Measurements from ENCODE around the gene MRPS9.

DNA sequence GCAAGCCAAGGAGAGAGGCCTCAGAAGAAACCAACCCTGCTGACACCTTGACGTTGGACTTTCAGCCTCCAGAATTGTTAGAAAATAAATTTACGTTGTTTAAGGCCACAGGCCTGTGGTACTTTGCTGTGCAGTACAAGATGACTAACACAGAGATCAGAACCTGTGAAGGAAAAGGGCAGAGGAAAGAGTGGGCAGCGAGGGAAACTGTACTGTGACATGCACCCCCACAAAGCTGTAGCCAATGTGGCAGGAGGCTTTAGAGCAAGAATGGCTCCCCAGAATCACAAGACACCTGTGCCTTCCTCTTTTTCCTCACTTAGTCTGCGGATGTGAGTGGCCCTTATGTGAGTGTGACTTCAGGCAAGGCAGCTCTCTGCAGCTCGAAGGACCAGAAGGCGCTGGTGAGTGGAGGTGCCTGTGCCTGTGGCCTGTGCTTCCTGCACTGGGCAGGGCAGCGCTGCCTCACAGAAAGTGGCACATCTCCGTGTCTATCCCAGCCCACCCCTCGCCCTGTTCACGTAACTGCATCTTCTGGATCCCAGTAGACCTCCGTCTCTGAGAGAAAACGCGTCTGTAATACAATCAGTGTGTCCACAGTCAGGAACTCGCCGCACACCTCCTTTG is 89.5 kb downstream of the MRPS9 start:
- TF ChIP-seq EZH2 (IDR thresholded peaks at IDR 0.05) (no peak), SP1 (IDR thresholded peaks at IDR 0.05; ENCODE audit: low read depth) (no peak), POLR2A (IDR thresholded peaks at IDR 0.05; ENCODE audit: borderline replicate concordance, extremely low read depth, insufficient read depth, insufficient read length) (no peak), EZH2phosphoT487 (IDR thresholded peaks at IDR 0.05; ENCODE audit: borderline replicate concordance) (no peak), CBX3 (IDR thresholded peaks at IDR 0.05; ENCODE audit: low read depth) (no peak), EGR1 (IDR thresholded peaks at IDR 0.05; ENCODE audit: low read depth) (no peak)
- TF ChIP-seq, protein P1, sequence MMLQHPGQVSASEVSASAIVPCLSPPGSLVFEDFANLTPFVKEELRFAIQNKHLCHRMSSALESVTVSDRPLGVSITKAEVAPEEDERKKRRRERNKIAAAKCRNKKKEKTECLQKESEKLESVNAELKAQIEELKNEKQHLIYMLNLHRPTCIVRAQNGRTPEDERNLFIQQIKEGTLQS (IDR thresholded peaks at IDR 0.05) = no peak
- TF ChIP-seq, protein P2, sequence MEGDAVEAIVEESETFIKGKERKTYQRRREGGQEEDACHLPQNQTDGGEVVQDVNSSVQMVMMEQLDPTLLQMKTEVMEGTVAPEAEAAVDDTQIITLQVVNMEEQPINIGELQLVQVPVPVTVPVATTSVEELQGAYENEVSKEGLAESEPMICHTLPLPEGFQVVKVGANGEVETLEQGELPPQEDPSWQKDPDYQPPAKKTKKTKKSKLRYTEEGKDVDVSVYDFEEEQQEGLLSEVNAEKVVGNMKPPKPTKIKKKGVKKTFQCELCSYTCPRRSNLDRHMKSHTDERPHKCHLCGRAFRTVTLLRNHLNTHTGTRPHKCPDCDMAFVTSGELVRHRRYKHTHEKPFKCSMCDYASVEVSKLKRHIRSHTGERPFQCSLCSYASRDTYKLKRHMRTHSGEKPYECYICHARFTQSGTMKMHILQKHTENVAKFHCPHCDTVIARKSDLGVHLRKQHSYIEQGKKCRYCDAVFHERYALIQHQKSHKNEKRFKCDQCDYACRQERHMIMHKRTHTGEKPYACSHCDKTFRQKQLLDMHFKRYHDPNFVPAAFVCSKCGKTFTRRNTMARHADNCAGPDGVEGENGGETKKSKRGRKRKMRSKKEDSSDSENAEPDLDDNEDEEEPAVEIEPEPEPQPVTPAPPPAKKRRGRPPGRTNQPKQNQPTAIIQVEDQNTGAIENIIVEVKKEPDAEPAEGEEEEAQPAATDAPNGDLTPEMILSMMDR (IDR thresholded peaks at IDR 0.05 in 2 of 3, conservative IDR thresholded peaks at IDR 0.05 in 1 of 3; ENCODE audit: borderline replicate concordance in 1 of 3, insufficient read depth in 1 of 3, low read depth in 2 of 3, low read length in 2 of 3) = no peak
- TF ChIP-seq, protein P3, sequence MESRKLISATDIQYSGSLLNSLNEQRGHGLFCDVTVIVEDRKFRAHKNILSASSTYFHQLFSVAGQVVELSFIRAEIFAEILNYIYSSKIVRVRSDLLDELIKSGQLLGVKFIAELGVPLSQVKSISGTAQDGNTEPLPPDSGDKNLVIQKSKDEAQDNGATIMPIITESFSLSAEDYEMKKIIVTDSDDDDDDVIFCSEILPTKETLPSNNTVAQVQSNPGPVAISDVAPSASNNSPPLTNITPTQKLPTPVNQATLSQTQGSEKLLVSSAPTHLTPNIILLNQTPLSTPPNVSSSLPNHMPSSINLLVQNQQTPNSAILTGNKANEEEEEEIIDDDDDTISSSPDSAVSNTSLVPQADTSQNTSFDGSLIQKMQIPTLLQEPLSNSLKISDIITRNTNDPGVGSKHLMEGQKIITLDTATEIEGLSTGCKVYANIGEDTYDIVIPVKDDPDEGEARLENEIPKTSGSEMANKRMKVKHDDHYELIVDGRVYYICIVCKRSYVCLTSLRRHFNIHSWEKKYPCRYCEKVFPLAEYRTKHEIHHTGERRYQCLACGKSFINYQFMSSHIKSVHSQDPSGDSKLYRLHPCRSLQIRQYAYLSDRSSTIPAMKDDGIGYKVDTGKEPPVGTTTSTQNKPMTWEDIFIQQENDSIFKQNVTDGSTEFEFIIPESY (IDR thresholded peaks at IDR 0.05; ENCODE audit: extremely low read depth, insufficient replicate concordance, low read length) = no peak
- TF ChIP-seq, protein P4, sequence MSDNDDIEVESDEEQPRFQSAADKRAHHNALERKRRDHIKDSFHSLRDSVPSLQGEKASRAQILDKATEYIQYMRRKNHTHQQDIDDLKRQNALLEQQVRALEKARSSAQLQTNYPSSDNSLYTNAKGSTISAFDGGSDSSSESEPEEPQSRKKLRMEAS (IDR thresholded peaks at IDR 0.05) = no peak
